DMS79 treated with DMSO at 0.1 percent for 48 hours (cell line): Measurements from ENCODE around the gene ACOT11.

Experiments
- DNase-seq: peaks from one replicate; lab custom pipeline; 2025; lab: John Stamatoyannopoulos, UW

The ACOT11 gene

GRCh38 chr1:54564312-54565112 lies 16.5 kb downstream of the ACOT11 start:
- DNase-seq, result peak; percentile 92

GRCh38 chr1:54565113-54565501 lies 17.1 kb downstream of the ACOT11 start:
- no peak for DNase-seq

- DNase-seq, result no peak
These were observed 18.6 kb downstream of the ACOT11 start for GRCh38 chr1:54566438-54567141.

- DNase-seq, result no peak
These were observed 19.9 kb downstream of the ACOT11 start for GRCh38 chr1:54567961-54568360.

GRCh38 chr1:54569339-54569738 lies 21.3 kb downstream of the ACOT11 start:
- DNase-seq, result no peak

GRCh38 chr1:54570161-54570560 lies 22.1 kb downstream of the ACOT11 start:
- DNase-seq, result no peak

GRCh38 chr1:54571326-54571725 lies 23.3 kb downstream of the ACOT11 start:
- no peak for DNase-seq

- DNase-seq, result no peak
These were observed 23.9 kb downstream of the ACOT11 start for GRCh38 chr1:54571803-54572541.

GRCh38 chr1:54572542-54572850 lies 24.5 kb downstream of the ACOT11 start:
- DNase-seq, result no peak

GRCh38 chr1:54574158-54574778 lies 26.2 kb downstream of the ACOT11 start:
- no peak for DNase-seq

GRCh38 chr1:54575161-54575560 lies 27.1 kb downstream of the ACOT11 start:
- DNase-seq, result no peak

GRCh38 chr1:54575605-54576290 lies 27.7 kb downstream of the ACOT11 start:
- DNase-seq, result no peak

GRCh38 chr1:54577612-54578011 lies 29.6 kb downstream of the ACOT11 start:
- DNase-seq, result no peak

GRCh38 chr1:54579337-54579781 lies 31.3 kb downstream of the ACOT11 start:
- DNase-seq, result no peak

- no peak for DNase-seq
These were observed 33.0 kb downstream of the ACOT11 start for GRCh38 chr1:54580856-54581550.

- DNase-seq, result peak; percentile 62
These were observed 33.6 kb downstream of the ACOT11 start for GRCh38 chr1:54581621-54582035.

- DNase-seq, result peak; percentile 22
These were observed 34.7 kb downstream of the ACOT11 start for GRCh38 chr1:54582566-54583306.

- no peak for DNase-seq
These were observed 35.3 kb downstream of the ACOT11 start for GRCh38 chr1:54583307-54583686.

GRCh38 chr1:54583871-54584270 lies 35.8 kb downstream of the ACOT11 start:
- no peak for DNase-seq

- DNase-seq, result no peak
These were observed 36.5 kb downstream of the ACOT11 start for GRCh38 chr1:54584575-54584974.
